Measurements from ENCODE around the gene TERT.

GRCh38 chr5:1312206-1312605, 17.3 kb upstream of the TERT start:
- TF ChIP-seq ZNF175 (tag by site-specific recombination; IDR thresholded peaks at IDR 0.05) (no peak), SALL2 (tag by site-specific recombination; IDR thresholded peaks at IDR 0.05; ENCODE audit: borderline replicate concordance) (no peak), CTCF (tag by site-specific recombination; IDR thresholded peaks at IDR 0.05) (no peak), ZNF785 (tag by site-specific recombination; IDR thresholded peaks at IDR 0.05) (no peak), YY2 (tag by site-specific recombination; IDR thresholded peaks at IDR 0.05) (no peak), KLF9 (tag by site-specific recombination; IDR thresholded peaks at IDR 0.05; ENCODE audit: low read depth) (no peak)
- TF ChIP-seq, protein P1, sequence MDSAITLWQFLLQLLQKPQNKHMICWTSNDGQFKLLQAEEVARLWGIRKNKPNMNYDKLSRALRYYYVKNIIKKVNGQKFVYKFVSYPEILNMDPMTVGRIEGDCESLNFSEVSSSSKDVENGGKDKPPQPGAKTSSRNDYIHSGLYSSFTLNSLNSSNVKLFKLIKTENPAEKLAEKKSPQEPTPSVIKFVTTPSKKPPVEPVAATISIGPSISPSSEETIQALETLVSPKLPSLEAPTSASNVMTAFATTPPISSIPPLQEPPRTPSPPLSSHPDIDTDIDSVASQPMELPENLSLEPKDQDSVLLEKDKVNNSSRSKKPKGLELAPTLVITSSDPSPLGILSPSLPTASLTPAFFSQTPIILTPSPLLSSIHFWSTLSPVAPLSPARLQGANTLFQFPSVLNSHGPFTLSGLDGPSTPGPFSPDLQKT (IDR thresholded peaks at IDR 0.05; ENCODE audit: borderline replicate concordance, low read depth, low read length): no peak
- TF ChIP-seq, protein P2, sequence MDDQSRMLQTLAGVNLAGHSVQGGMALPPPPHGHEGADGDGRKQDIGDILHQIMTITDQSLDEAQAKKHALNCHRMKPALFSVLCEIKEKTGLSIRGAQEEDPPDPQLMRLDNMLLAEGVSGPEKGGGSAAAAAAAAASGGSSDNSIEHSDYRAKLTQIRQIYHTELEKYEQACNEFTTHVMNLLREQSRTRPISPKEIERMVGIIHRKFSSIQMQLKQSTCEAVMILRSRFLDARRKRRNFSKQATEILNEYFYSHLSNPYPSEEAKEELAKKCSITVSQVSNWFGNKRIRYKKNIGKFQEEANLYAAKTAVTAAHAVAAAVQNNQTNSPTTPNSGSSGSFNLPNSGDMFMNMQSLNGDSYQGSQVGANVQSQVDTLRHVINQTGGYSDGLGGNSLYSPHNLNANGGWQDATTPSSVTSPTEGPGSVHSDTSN (CRISPR knock-in tag; IDR thresholded peaks at IDR 0.05): no peak
